GM12878 (cell line): ENCODE results near the gene MCM9. TPM values are rescaled to one million over a fixed set of nuclear protein-coding genes. Genes with fewer than 3 reads are reported as not detected.
A peak's percentile ranks its signal among the peaks of the same experiment; 100 is the strongest.

Experiments
- ATAC-seq: fragments of 200-7000 bp; cut with Tn5 transposase; 3 replicates; pipeline ENCODE4 v1.9.1; 2020; ENCODE audit warnings: mild to moderate bottlenecking, moderate library complexity
- BruUV-seq: library from RNA; stranded (reverse); fragments of 400-500 nt; replicated peaks from 2 replicates; lab custom pipeline; 2021; lab: Mats Ljungman, UMichigan
- CTCF ChIA-PET: fragments of 300-600 bp; sonication (Branson Sonifier 250); formaldehyde crosslinking; extraction: SDS; loops from one replicate; lab custom pipeline; 2021; ENCODE audit warnings: inconsistent platforms; lab: Yijun Ruan, JAX
- POLR2A ChIA-PET: fragments of 350-600 bp; formaldehyde crosslinking; extraction: SDS; loops from one replicate; lab custom pipeline; 2021; ENCODE audit warnings: inconsistent platforms; lab: Charles Lee
- RAD21 ChIA-PET: fragments of 300-600 bp; sonication (Branson Sonifier 250); formaldehyde crosslinking; loops from one replicate; lab custom pipeline; 2023; ENCODE audit warnings: antibody characterized with exemption; ENCODE audit not compliant: unreplicated experiment; lab: Charles Lee
- SMC1A ChIA-PET: fragments of 300-600 bp; sonication (Branson Sonifier 250); formaldehyde crosslinking; loops from one replicate; lab custom pipeline; 2023; ENCODE audit not compliant: unreplicated experiment, uncharacterized antibody; lab: Charles Lee
- DNase-seq: peaks from one replicate; pipeline ENCODE4 v3.0.0-alpha.2; 2011; ENCODE audit warnings: low read depth, low spot score
- FAIRE-seq: peaks from 3 replicates; lab custom pipeline; 2011; peaks lifted over from hg19 to GRCh38; lab: Jason Lieb, UNC
- H2AFZ ChIP-seq: 2 replicates; pipeline ENCODE4 v1.6.0; 2011; ENCODE audit warnings: low read depth, low read length, control low read depth; ENCODE audit not compliant: control insufficient read depth
- H3K27ac ChIP-seq: 2 replicates; pipeline ENCODE4 v1.5.1; 2011; ENCODE audit warnings: control low read depth; ENCODE audit not compliant: control insufficient read depth, insufficient read depth
- H3K27me3 ChIP-seq, 2 experiments: replicated peaks in 1 of 2; 2 replicates each; pipeline versions ENCODE4 v1.6.0 to v1.6.1; 2011; ENCODE audit warnings: low read length in 1 of 2; ENCODE audit not compliant: control insufficient read depth in 2 of 2, insufficient read depth in 2 of 2
- H3K36me3 ChIP-seq, 2 experiments: 2 replicates each; pipeline ENCODE4 v1.5.1; 2011; ENCODE audit warnings: low read length in 1 of 2; ENCODE audit not compliant: control insufficient read depth in 2 of 2, insufficient read depth in 2 of 2
- H3K4me1 ChIP-seq: 2 replicates; pipeline ENCODE4 v1.6.1; 2011; ENCODE audit warnings: mild to moderate bottlenecking, low read length, moderate library complexity, mixed read lengths; ENCODE audit not compliant: control insufficient read depth, insufficient read depth
- H3K4me2 ChIP-seq: 2 replicates; pipeline ENCODE4 v1.6.0; 2011; ENCODE audit warnings: control low read depth; ENCODE audit not compliant: control insufficient read depth, insufficient read depth
- H3K4me3 ChIP-seq: fragments of 200-600 bp; sonication (generic); 2 replicates; pipeline ENCODE4 v1.5.1; 2016
- H3K79me2 ChIP-seq: 2 replicates; pipeline ENCODE4 v1.6.0; 2011; ENCODE audit warnings: low read length; ENCODE audit not compliant: control insufficient read depth, insufficient read depth
- H3K9ac ChIP-seq: 2 replicates; pipeline ENCODE4 v1.8.0; 2011; ENCODE audit warnings: low read length, control low read depth, mixed read lengths; ENCODE audit not compliant: control insufficient read depth, insufficient read depth
- H3K9me3 ChIP-seq: replicated peaks from 3 replicates; pipeline ENCODE4 v1.5.1; 2011; ENCODE audit warnings: mild to moderate bottlenecking, low read length; ENCODE audit not compliant: control insufficient read depth, insufficient read depth
- H4K20me1 ChIP-seq: 2 replicates; pipeline ENCODE4 v1.6.0; 2011; ENCODE audit not compliant: control insufficient read depth, insufficient read depth
- BACH1 ChIP-seq: fragments of 450-650 bp; IDR thresholded peaks from 2 replicates; pipeline ENCODE4 v1.6.1; 2017; ENCODE audit warnings: mild to moderate bottlenecking, borderline replicate concordance
- CBX5 ChIP-seq: sonication (generic); IDR thresholded peaks from 2 replicates; pipeline ENCODE4 v1.6.1; 2016; ENCODE audit warnings: low read depth, moderate library complexity, mild to moderate bottlenecking, inconsistent platforms
- EGR1 ChIP-seq, 2 experiments: IDR thresholded peaks; 1 replicate in 1 of 2; 2 replicates in 1 of 2; pipeline ENCODE4 v1.6.1; 2011 to 2012; ENCODE audit warnings: low read depth in 2 of 2, low read length in 2 of 2, borderline replicate concordance in 1 of 2, mild to moderate bottlenecking in 1 of 2, moderate library complexity in 1 of 2
- ETV6 ChIP-seq, 2 experiments: fragments of 450-650 bp in 1 of 2; IDR thresholded peaks in 1 of 2; conservative IDR thresholded peaks in 1 of 2; 2 replicates each; pipeline ENCODE4 v1.6.1; 2014; ENCODE audit warnings: antibody characterized with exemption in 1 of 2, borderline replicate concordance in 1 of 2, low read depth in 1 of 2, mild to moderate bottlenecking in 1 of 2, moderate library complexity in 1 of 2
- FOXK2 ChIP-seq: fragments of 450-650 bp; IDR thresholded peaks from 2 replicates; pipeline ENCODE4 v1.6.1; 2017; ENCODE audit warnings: mild to moderate bottlenecking, moderate library complexity
- MLLT1 ChIP-seq: fragments of 450-650 bp; IDR thresholded peaks from 2 replicates; pipeline ENCODE4 v1.6.1; 2016; ENCODE audit warnings: mild to moderate bottlenecking
- MYC ChIP-seq: IDR thresholded peaks from 2 replicates; pipeline ENCODE4 v1.6.1; 2011; ENCODE audit warnings: mild to moderate bottlenecking, low read length, moderate library complexity, inconsistent platforms; ENCODE audit not compliant: insufficient read depth, insufficient replicate concordance, insufficient read length, severe bottlenecking
- NRF1 ChIP-seq: conservative IDR thresholded peaks from 2 replicates; pipeline ENCODE4 v1.6.1; 2011; ENCODE audit warnings: mild to moderate bottlenecking, low read depth, low read length, improper control_type of control experiment
- PML ChIP-seq: IDR thresholded peaks from 2 replicates; pipeline ENCODE4 v1.6.1; 2012; ENCODE audit warnings: low read length, inconsistent platforms
- POLR2AphosphoS5 ChIP-seq: IDR thresholded peaks from 2 replicates; pipeline ENCODE4 v1.6.1; 2011; ENCODE audit warnings: mild to moderate bottlenecking, low read length, inconsistent platforms
- RB1 ChIP-seq: fragments of 450-650 bp; formaldehyde crosslinking; IDR thresholded peaks from 2 replicates; pipeline ENCODE4 v1.6.1; 2017; ENCODE audit warnings: mild to moderate bottlenecking, borderline replicate concordance
- RBBP5 ChIP-seq: fragments of 200-600 bp; sonication (generic); conservative IDR thresholded peaks from 2 replicates; pipeline ENCODE4 v1.6.1; 2016
- SMAD1 ChIP-seq: fragments of 450-650 bp; IDR thresholded peaks from 2 replicates; pipeline ENCODE4 v1.6.1; 2018; ENCODE audit warnings: mild to moderate bottlenecking, low read depth; ENCODE audit not compliant: partially characterized antibody
- WGBS: methylation state at CpG from one replicate; pipeline ENCODE4 v1.1.6; 2016; ENCODE audit warnings: low lambda C conversion rate; ENCODE audit not compliant: insufficient replicate concordance, insufficient coverage; ENCODE audit errors: missing lambda C conversion rate; 5-methylcytosine and 5-hydroxymethylcytosine counted together
- in situ Hi-C: fragments of 300-500 bp; cut with MboI; formaldehyde crosslinking; loops from 9 replicates; pipeline ENCODE4 v1.14.3; 2018; ENCODE audit warnings: mixed read lengths
- intact Hi-C: fragments of 100-400 bp; cut with micrococcal nuclease; formaldehyde crosslinking; loops from one replicate; pipeline ENCODE4 v1.14.2; 2022; ENCODE audit not compliant: unreplicated experiment
- polyA plus RNA-seq, 11 experiments: library from polyadenylated mRNA; depleted of rRNA in 4 of 11; unstranded in 6 of 11; stranded (reverse) in 5 of 11; fragments of >200 nt; fragmentation: Nextera tagmentation in 4 of 11; fragmentation: Illumina TruSeq in 1 of 11; extraction: Ambion mirVana in 4 of 11; extraction: Trizol in 1 of 11; gene quantifications; 1 replicate in 1 of 11; 2 replicates in 10 of 11; pipeline versions ENCODE4 v1.2.1 to v1.2.3, GENCODE V29; 2011 to 2016; ENCODE audit warnings: inconsistent platforms in 2 of 11, missing spikeins in 2 of 11, low read depth in 1 of 11
- total RNA-seq, 4 experiments: library from RNA; depleted of rRNA in 3 of 4; stranded (reverse); fragments of >200 nt in 3 of 4; fragmentation: Illumina TruSeq in 1 of 4; extraction: Trizol in 1 of 4; gene quantifications; 2 replicates each; pipeline versions ENCODE4 v1.2.1 to v1.2.3, GENCODE V29; 2013 to 2021
- TF ChIP-seq, protein P1 (sequence below): fragments of 450-650 bp; formaldehyde crosslinking; IDR thresholded peaks from 2 replicates; pipeline ENCODE4 v1.4.0; 2020; ENCODE audit warnings: mild to moderate bottlenecking, moderate library complexity
- TF ChIP-seq, protein P2 (sequence below): fragments of 450-650 bp; IDR thresholded peaks from 2 replicates; pipeline ENCODE4 v1.6.1; 2016; ENCODE audit warnings: mild to moderate bottlenecking

Gene MCM9
- total and polyA plus RNA-seq, 10 of the 15 experiments (the other 5 are each of a cell fraction or from before 2014, with no cell fraction given), result 3.4 to 18.5 (median 9.7) TPM

- H3K27me3 ChIP-seq, result no peaks in the 10 kb centered on the region
- peak overlapping the region; percentile 75 for H2AFZ ChIP-seq
- TF ChIP-seq FOXK2 (no peak; the same call in 1 of the 2 replicates), POLR2AphosphoS5 (peak; percentile 68), BACH1 (peak; percentile 53), NRF1 (peak; percentile 33; the same call in 1 of the 2 replicates), MLLT1 (no peak), SMAD1 (no peak), CBX5 (0 out of 2 replicates have a peak, but pooled peaks have one; percentile 44), PML (no peak), EGR1 (IDR thresholded peaks at IDR 0.05; ENCODE audit: borderline replicate concordance in 1 of 2, low read depth in 2 of 2, low read length in 2 of 2) (0 out of 3 replicates have a peak, but pooled peaks of 1 of the 2 experiments have one; percentile 24), RBBP5 (0 out of 2 replicates have a peak, but pooled peaks have one; percentile 28), ETV6 (conservative IDR thresholded peaks at IDR 0.05 in 1 of 2, IDR thresholded peaks at IDR 0.05 in 1 of 2; ENCODE audit: borderline replicate concordance in 1 of 2, low read depth in 1 of 2) (no peak), MYC (peak; percentile 41), RB1 (peak; percentile 52; the same call in 1 of the 2 replicates)
- TF ChIP-seq, protein P1, sequence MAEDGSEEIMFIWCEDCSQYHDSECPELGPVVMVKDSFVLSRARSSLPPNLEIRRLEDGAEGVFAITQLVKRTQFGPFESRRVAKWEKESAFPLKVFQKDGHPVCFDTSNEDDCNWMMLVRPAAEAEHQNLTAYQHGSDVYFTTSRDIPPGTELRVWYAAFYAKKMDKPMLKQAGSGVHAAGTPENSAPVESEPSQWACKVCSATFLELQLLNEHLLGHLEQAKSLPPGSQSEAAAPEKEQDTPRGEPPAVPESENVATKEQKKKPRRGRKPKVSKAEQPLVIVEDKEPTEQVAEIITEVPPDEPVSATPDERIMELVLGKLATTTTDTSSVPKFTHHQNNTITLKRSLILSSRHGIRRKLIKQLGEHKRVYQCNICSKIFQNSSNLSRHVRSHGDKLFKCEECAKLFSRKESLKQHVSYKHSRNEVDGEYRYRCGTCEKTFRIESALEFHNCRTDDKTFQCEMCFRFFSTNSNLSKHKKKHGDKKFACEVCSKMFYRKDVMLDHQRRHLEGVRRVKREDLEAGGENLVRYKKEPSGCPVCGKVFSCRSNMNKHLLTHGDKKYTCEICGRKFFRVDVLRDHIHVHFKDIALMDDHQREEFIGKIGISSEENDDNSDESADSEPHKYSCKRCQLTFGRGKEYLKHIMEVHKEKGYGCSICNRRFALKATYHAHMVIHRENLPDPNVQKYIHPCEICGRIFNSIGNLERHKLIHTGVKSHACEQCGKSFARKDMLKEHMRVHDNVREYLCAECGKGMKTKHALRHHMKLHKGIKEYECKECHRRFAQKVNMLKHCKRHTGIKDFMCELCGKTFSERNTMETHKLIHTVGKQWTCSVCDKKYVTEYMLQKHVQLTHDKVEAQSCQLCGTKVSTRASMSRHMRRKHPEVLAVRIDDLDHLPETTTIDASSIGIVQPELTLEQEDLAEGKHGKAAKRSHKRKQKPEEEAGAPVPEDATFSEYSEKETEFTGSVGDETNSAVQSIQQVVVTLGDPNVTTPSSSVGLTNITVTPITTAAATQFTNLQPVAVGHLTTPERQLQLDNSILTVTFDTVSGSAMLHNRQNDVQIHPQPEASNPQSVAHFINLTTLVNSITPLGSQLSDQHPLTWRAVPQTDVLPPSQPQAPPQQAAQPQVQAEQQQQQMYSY, result no peak
- TF ChIP-seq, protein P2, sequence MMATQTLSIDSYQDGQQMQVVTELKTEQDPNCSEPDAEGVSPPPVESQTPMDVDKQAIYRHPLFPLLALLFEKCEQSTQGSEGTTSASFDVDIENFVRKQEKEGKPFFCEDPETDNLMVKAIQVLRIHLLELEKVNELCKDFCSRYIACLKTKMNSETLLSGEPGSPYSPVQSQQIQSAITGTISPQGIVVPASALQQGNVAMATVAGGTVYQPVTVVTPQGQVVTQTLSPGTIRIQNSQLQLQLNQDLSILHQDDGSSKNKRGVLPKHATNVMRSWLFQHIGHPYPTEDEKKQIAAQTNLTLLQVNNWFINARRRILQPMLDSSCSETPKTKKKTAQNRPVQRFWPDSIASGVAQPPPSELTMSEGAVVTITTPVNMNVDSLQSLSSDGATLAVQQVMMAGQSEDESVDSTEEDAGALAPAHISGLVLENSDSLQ, result peak; percentile 78
These were observed 40.3 kb downstream of the MCM9 start for GRCh38 chr6:118894425-118895260.

More at GRCh38 chr6:118894425-118895260, 40.3 kb downstream of the MCM9 start:
- Histone ChIP-seq H3K27ac (peak overlapping the region; percentile 90), H3K79me2 (peaks cover 75% of the 10 kb centered on the region), H3K9me3 (no peaks in the 10 kb centered on the region), H3K4me1 (peaks cover 11% of the 10 kb centered on the region), H3K4me2 (peak overlapping the region; percentile 64; the same call in 1 of the 2 replicates), H3K4me3 (peak overlapping the region; percentile 79), H3K36me3 (no peaks in the 10 kb centered on the region), H4K20me1 (no peaks in the 10 kb centered on the region), H3K9ac (peak overlapping the region; percentile 92)
- in situ Hi-C loops, result no loop called here
- ChIA-PET RAD21 (interaction anchor here (0.9 to 4.1 kb wide), 6 partner anchors 12 to 108 kb away, joined by 3 to 34 read pairs (median 8); partner anchors contain the start of gene MCM9), CTCF (interaction anchor here (0.5 to 3.9 kb wide), 6 partner anchors 13 to 304 kb away, joined by 3 to 22 read pairs (median 6); partner anchors contain the start of gene MCM9), SMC1A (interaction anchor here (1.8 to 4.0 kb wide), 8 partner anchors 9 to 329 kb away, joined by 4 to 37 read pairs (median 11); partner anchors contain the start of gene MCM9), POLR2A (interaction anchor here (2.5 to 3.3 kb wide), 2 partner anchors 12 to 40 kb away, joined by 12 to 14 read pairs; partner anchors contain the start of gene MCM9)
- 2% methylated on average over 87 of the region's 102 CpGs for WGBS
- no peak for FAIRE-seq
- peak; percentile 67 for ATAC-seq
- DNase-seq, result no peak
- intact Hi-C loops, result loop anchor here (1.0 to 10.0 kb wide), 8 partner anchors 40 to 450 kb away; partner anchors contain the start of genes CEP85L, MAN1A1 and MCM9
- BruUV-seq, result TSS peak; percentile 81
